Adrenal gland (tissue), 12 donors: ENCODE data around the gene UGCG. TPM values are rescaled to one million over a fixed set of nuclear protein-coding genes. Genes with fewer than 3 reads are reported as not detected.
"Not testable (repeated sequence)": the region's sequence is repeated elsewhere in the genome, so short reads cannot be mapped to it uniquely, and the experiment has no call there.

Experiments used
- DNase-seq, 7 donors: peaks; one replicate each; pipeline ENCODE4 v3.0.0-alpha.2; 2019 to 2020
- H3K27ac ChIP-seq, 5 donors: fragments of 200-600 bp; sonication (generic) in 4 of 5; 1 replicate in 3 of 5; 2 replicates in 2 of 5; pipeline versions ENCODE4 v1.5.1 to v1.8.0; 2016 to 2020; ENCODE audit warnings: mild to moderate bottlenecking in 1 of 5
- H3K27me3 ChIP-seq: fragments of 200-600 bp; 2 replicates; pipeline ENCODE4 v1.8.0; 2021
- H3K36me3 ChIP-seq, 2 donors: fragments of 200-600 bp; replicated peaks in 1 of 2; 1 replicate in 1 of 2; 2 replicates in 1 of 2; pipeline versions ENCODE4 v1.5.1 to v1.8.0; 2018 to 2022
- H3K4me1 ChIP-seq, 2 donors: fragments of 200-600 bp; replicated peaks in 1 of 2; 1 replicate in 1 of 2; 2 replicates in 1 of 2; pipeline versions ENCODE4 v1.5.1 to v1.8.0; 2018 to 2021
- H3K4me3 ChIP-seq, 4 donors: fragments of 200-600 bp; sonication (generic) in 3 of 4; one replicate each; pipeline ENCODE4 v1.5.1; 2016 to 2018
- H3K9me3 ChIP-seq, 3 donors: fragments of 200-600 bp; sonication (generic) in 1 of 3; replicated peaks in 1 of 3; 1 replicate in 2 of 3; 2 replicates in 1 of 3; pipeline versions ENCODE4 v1.5.1 to v1.8.0; 2016 to 2021
- POLR2A ChIP-seq, 2 donors: fragments of 450-650 bp; IDR thresholded peaks; one replicate each; pipeline ENCODE4 v1.6.1; 2017; ENCODE audit warnings: antibody characterized with exemption in 2 of 2, mild to moderate bottlenecking in 2 of 2, moderate library complexity in 1 of 2
- WGBS, 4 donors: extraction: QIAGEN DNeasy Blood & Tissue Kit in 2 of 4; methylation state at CpG; one replicate each; pipeline versions ENCODE4 v1.1.5 to v1.1.7; 2013 to 2017; 5-methylcytosine and 5-hydroxymethylcytosine counted together
- intact Hi-C, 2 donors: fragments of 100-400 bp; cut with DNase I; formaldehyde crosslinking; loops; one replicate each; pipeline versions ENCODE4 v1.14.1 to v1.15.0; 2022 to 2023
- polyA plus RNA-seq, 3 donors: library from polyadenylated mRNA; stranded (reverse); fragments of 200-250 nt in 2 of 3; fragments of 350-450 nt in 1 of 3; fragmentation: Illumina TruSeq in 1 of 3; extraction: RNeasy Lipid Tissue Mini Kit (QIAGEN cat#74804) in 1 of 3; gene quantifications; one replicate each; pipeline ENCODE4 v1.2.3, GENCODE V29; 2013 to 2014
- total RNA-seq, 9 donors: library from RNA; depleted of rRNA in 4 of 9; stranded (reverse); fragments of >200 nt in 4 of 9; fragments of 120-200 nt in 1 of 9; fragmentation: NEBNext Ultra II Directional in 1 of 9; extraction: Animal tissue kit (Norgen Biotek cat#: 25700) in 1 of 9; gene quantifications; one replicate each; pipeline versions ENCODE4 v1.1.0 to v1.2.4, GENCODE V29; 2013 to 2023
- TF ChIP-seq, protein P1 (sequence below), 6 experiments: fragments of 450-650 bp in 4 of 6; fragments of 200-600 bp in 2 of 6; sonication (generic) in 1 of 6; IDR thresholded peaks; 1 replicate in 5 of 6; 2 replicates in 1 of 6; pipeline versions ENCODE4 v1.5.1 to v1.8.0; 2016 to 2021; ENCODE audit warnings: antibody characterized with exemption in 6 of 6, mild to moderate bottlenecking in 2 of 6, moderate library complexity in 1 of 6
- donor health status: healthy with polysubstance abuse.
- donor health status: Bipolar disorder and iron deficiency.
- donor health status: DM: yes; HTN: yes; CAD: no.
- donor health status: DM: no; HTN: no; CAD: no.
- donor health status: DM: no; HTN: no; CAD: no.
- donor health status: DM: yes; HTN: yes; CAD: no.

Gene UGCG
- total and polyA plus RNA-seq, 12 donors: 41.4 to 139 (median 84.0) TPM

DNA sequence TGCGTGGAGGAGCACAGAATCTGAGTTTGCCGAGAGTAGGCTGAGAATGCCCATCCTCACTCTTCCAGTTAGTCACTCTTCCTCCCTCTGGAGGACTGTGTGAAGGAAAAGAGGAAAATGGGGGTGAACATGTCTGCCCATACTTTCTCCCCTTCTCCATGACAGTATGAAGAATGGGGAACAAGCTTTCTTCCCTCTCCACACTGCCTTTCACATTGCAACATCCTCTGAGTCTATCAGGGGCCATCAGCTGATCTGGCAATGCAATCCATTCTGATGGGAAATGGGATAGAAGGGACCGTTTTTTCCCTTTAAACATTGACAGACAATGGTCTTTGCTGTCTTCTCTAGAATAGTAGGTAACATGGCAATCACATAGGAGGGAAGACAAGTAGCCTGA lies 56.8 kb downstream of the UGCG start:
- intact Hi-C loops: no loop called here
- no peak for TF ChIP-seq POLR2A (IDR thresholded peaks at IDR 0.05)
- TF ChIP-seq, protein P1, sequence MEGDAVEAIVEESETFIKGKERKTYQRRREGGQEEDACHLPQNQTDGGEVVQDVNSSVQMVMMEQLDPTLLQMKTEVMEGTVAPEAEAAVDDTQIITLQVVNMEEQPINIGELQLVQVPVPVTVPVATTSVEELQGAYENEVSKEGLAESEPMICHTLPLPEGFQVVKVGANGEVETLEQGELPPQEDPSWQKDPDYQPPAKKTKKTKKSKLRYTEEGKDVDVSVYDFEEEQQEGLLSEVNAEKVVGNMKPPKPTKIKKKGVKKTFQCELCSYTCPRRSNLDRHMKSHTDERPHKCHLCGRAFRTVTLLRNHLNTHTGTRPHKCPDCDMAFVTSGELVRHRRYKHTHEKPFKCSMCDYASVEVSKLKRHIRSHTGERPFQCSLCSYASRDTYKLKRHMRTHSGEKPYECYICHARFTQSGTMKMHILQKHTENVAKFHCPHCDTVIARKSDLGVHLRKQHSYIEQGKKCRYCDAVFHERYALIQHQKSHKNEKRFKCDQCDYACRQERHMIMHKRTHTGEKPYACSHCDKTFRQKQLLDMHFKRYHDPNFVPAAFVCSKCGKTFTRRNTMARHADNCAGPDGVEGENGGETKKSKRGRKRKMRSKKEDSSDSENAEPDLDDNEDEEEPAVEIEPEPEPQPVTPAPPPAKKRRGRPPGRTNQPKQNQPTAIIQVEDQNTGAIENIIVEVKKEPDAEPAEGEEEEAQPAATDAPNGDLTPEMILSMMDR (IDR thresholded peaks at IDR 0.05): no peak
- H3K27ac ChIP-seq: no peak overlapping the region
- H3K27me3 ChIP-seq: no peaks in the 10 kb centered on the region
- 79 to 83% (median 81%) methylated on average over 3 of the region's 3 CpGs for WGBS, 4 donors
- H3K4me3 ChIP-seq: no peak overlapping the region
- peaks cover 0 to 12% of the 10 kb centered on the region in 2 donors for H3K4me1 ChIP-seq
- DNase-seq: no peak
- no peaks in the 10 kb centered on the region for H3K36me3 ChIP-seq
- H3K9me3 ChIP-seq: no peaks in the 10 kb centered on the region

DNA sequence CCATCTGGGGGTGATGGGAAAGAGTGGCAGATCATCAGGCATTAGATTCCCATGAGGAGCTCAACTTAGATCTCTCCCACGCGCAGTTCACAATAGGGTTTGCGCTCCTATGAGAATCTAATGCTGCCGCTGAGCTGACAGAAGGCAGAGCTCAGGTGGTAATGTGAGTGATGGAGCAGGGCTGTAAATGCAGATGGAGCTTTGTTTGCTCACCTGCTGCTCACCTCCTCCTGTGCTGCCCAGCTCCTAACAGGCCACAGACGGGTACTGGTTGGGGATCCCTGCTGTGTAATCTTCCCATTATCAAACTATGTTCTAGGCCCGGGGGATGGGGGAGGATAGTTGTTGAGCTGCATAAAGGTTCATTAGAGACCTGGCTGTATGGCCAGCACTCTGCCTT lies 58.4 kb downstream of the UGCG start:
- Histone ChIP-seq H3K4me3 (no peak overlapping the region), H3K27me3 (no peaks in the 10 kb centered on the region), H3K36me3 (no peaks in the 10 kb centered on the region), H3K27ac (no peak overlapping the region), H3K4me1 (peaks cover 0 to 12% of the 10 kb centered on the region in 2 donors), H3K9me3 (no peaks in the 10 kb centered on the region)
- intact Hi-C loops: no loop called here
- DNase-seq: no peak
- TF ChIP-seq, protein P1 (IDR thresholded peaks at IDR 0.05): no peak
- no peak for TF ChIP-seq POLR2A (IDR thresholded peaks at IDR 0.05)
- WGBS, 4 donors: 91 to 95% (median 94%) methylated on average over 6 of the region's 6 CpGs

DNA sequence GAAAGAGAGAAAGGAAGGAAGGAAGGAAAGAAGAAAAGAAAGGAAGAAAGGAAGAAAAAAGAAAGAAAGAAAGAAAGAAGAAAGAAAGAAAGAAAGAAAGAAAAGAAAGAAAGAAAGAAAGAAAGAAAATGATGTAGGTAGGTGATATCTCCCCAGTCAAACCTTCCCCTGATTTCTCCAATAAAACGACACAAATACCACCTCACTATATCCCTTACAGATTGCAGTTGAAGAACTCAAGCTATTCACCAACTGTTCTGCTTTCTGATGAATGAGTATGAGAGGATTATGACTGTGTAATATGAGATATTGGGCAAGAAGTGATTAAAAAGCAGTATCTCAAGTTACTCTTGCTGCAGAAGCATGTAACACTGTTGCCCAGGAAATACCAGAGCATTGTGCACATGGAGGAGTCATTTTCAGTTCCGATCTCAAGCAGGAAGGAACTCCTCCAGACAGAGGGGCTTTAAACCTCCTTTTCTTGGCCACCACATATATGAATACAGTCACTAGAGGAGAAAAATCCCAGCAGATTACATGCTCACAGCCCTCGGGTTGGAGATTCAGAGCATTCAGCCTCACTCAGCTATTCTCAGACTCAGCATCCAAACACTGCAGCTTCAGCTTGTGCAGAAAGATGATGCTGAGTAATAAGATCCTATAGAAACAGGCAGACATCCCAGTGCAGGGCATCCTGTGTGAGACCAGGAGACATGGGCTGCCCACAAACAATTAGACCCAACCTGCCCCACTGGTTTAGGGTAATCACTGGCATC lies 61.4 kb downstream of the UGCG start:
- Histone ChIP-seq H3K27me3 (no peaks in the 10 kb centered on the region), H3K4me3 (no peak overlapping the region), H3K4me1 (peaks cover 0 to 12% of the 10 kb centered on the region in 2 donors), H3K36me3 (no peaks in the 10 kb centered on the region), H3K9me3 (no peaks in the 10 kb centered on the region), H3K27ac (peak overlapping the region in 2 of 5 donors; percentile 52 to 76)
- intact Hi-C loops: no loop called here
- WGBS, 4 donors: 27 to 35% (median 30%) methylated on average over 3 of the region's 3 CpGs
- peak in 1 of 2 donors; percentile 24 for TF ChIP-seq POLR2A (IDR thresholded peaks at IDR 0.05)
- TF ChIP-seq, protein P1 (IDR thresholded peaks at IDR 0.05): no peak
- DNase-seq: peak in 4 of 7 donors; percentile 32 to 62 (median 52)

DNA sequence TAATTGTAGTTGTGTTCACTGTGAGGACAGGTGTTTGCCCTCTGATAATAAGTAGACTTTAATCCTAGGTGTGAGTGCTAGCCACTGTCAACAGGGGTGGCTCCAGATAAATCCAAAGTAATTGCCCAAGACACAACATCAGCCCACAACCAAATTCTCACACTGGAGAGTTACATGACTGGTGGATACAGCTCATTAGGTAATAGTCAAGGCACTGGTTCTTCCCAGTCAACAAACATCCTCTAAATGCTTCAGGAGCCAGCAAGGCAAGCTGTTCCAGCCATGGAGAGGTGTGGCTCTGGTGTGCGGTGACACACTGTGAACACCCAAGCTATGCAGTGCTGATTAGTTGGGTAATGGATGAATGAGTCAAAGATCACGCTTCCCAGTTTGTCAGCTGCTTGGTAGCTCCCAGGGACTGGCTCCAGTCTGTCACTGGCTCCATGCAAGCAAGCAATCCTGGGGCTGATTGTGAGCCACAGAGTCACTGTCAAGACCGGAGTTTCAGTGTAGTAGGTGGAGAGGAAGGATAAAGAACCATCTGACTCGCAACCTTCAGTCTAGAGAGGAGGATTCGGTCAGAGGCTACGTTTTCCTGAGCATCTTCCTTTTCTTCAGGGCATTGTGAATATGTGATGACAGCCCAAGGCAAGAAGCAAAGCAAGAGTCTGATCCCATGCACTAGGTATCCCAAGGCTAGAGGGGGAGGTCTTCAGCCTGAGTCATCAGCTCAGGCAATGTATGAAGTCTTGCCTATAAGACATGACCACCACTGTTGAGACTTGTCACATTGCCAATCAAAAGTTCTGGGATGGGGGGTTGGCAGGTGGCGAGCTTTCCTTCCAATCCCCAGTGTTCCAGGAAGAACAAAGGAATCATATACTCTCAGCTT lies 63.1 kb downstream of the UGCG start:
- intact Hi-C loops: no loop called here
- Histone ChIP-seq H3K27ac (no peak overlapping the region), H3K9me3 (no peaks in the 10 kb centered on the region), H3K36me3 (no peaks in the 10 kb centered on the region), H3K4me3 (no peak overlapping the region), H3K27me3 (no peaks in the 10 kb centered on the region), H3K4me1 (peaks cover 0 to 12% of the 10 kb centered on the region in 2 donors)
- TF ChIP-seq POLR2A (IDR thresholded peaks at IDR 0.05): no peak
- TF ChIP-seq, protein P1 (IDR thresholded peaks at IDR 0.05): no peak
- peak in 1 of 7 donors; percentile 8 for DNase-seq
- WGBS, 4 donors: 66 to 90% (median 77%) methylated on average over 5 to 7 of the region's 7 CpGs

DNA sequence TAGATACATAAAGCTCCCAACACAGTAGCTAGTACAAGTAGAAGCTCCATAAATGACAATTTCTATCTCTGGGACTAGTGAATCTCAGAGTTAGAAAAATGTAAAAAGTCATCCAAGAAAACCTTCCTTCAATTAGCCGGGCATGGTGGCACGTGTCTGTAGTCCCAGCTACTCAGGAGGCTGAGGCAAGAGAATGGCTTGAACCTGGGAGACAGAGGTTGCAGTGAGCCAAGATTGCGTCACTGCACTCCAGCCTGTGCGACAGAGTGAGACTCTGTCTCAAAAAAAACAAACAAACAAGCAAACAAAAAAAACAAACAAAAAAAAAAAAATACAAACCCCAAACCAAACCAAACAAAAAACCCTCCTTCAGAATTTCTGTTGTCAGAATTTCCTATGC lies 63.9 kb downstream of the UGCG start:
- H3K4me3 ChIP-seq, H3K27me3 ChIP-seq, intact Hi-C loops, H3K27ac ChIP-seq, H3K9me3 ChIP-seq, DNase-seq, H3K36me3 ChIP-seq: not testable (repeated sequence)
- WGBS, 4 donors: 74 to 84% (median 78%) methylated on average over 4 of the region's 4 CpGs
- H3K4me1 ChIP-seq: peaks cover 0 to 12% of the 10 kb centered on the region in 2 donors
